A549 treated with ZK216348 at 1 μM for 4 hours (cell line): ENCODE results near the gene B3GNT7. TPM values are rescaled to one million over a fixed set of nuclear protein-coding genes. Genes with fewer than 3 reads are reported as not detected.

Experiments used
- total RNA-seq: library from RNA; stranded (reverse); fragments of 200-300 nt; extraction: Qiagen RNA extraction; gene quantifications from 5 replicates; pipeline ENCODE4 v1.2.3, GENCODE V29; 2022; ENCODE audit warnings: low read depth

Gene B3GNT7, protein sequence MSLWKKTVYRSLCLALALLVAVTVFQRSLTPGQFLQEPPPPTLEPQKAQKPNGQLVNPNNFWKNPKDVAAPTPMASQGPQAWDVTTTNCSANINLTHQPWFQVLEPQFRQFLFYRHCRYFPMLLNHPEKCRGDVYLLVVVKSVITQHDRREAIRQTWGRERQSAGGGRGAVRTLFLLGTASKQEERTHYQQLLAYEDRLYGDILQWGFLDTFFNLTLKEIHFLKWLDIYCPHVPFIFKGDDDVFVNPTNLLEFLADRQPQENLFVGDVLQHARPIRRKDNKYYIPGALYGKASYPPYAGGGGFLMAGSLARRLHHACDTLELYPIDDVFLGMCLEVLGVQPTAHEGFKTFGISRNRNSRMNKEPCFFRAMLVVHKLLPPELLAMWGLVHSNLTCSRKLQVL
- total RNA-seq, result 1.5 to 2.8 TPM (median 2.4 TPM) in 5 replicates

DNA sequence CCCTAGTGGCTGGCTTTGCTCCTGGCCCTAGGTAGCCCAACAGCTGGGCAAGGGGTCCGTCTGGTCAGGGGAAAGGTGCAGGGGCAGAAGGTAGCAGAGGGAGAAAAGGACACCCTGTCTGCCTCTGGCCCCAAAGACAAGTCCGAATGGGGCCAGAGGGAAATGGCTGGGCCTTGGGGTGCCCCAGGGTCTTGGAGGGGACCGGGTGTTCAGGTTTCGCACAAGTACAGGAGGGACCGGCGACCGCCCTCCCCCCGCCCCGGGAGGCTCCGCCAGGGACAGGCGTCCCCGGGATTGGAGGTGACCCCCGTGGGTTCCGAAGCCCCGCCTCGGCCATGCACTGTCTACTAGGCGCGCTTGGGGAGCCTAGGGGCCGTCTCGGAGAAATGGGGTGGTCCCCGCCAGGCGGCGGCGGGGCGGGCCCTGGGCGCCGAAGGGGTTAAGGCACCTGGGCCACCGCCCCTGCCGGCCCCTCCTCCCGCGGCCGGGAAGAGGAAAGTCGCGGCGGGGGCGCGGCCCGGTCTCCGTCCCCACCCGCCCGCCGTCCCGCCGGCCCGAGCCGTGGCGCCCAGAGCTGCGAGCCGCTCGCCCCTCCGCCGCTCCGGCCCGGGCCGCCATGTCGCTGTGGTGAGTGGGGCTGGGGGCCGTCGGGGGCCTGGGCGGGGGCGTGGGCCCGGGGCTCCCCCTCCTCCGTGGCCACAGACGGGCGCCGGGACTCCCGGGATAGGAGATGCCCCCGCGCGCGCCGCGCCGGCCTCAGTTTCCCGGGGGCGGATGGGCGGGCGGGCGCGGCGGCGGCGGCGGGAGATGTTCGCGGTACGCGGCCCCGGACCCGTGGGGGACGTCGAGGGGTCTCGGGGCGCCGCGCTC is at the start of gene B3GNT7:
Gene B3GNT7, plus strand, starts transcription at position 523 of the 870 bp plus-strand sequence. Its CDS starts 94 bp downstream, at position 617.

Other genes starting within 250 kb of the B3GNT7 start
- 12.9 to 21.5 TPM (median 16.3 TPM) in 5 replicates for gene ARMC9, start 197.1 kb upstream of the B3GNT7 start, total RNA-seq
- 751 to 1,006 TPM (median 785 TPM) in 5 replicates for gene NCL, start 68.8 kb downstream of the B3GNT7 start, total RNA-seq
- not detected in 5 replicates for gene NMUR1, start 134.7 kb downstream of the B3GNT7 start, total RNA-seq
- not detected in 5 replicates for gene TEX44, start 197.2 kb downstream of the B3GNT7 start, total RNA-seq